Colonic mucosa (tissue), 4 donors: ENCODE results near the gene GMIP. TPM values are rescaled to one million over a fixed set of nuclear protein-coding genes. Genes with fewer than 3 reads are reported as not detected.

Experiments used
- DNase-seq: peaks from one replicate; pipeline ENCODE4 v3.0.0-alpha.2; 2020
- H3K27ac ChIP-seq: fragments of 200-600 bp; one replicate; pipeline ENCODE4 v1.8.0; 2021
- H3K27me3 ChIP-seq: fragments of 200-600 bp; one replicate; pipeline ENCODE4 v1.8.0; 2021
- H3K36me3 ChIP-seq: fragments of 200-600 bp; one replicate; pipeline ENCODE4 v1.8.0; 2021
- H3K4me1 ChIP-seq: fragments of 200-600 bp; one replicate; pipeline ENCODE4 v1.8.0; 2021; ENCODE audit warnings: mild to moderate bottlenecking
- H3K4me3 ChIP-seq: fragments of 200-600 bp; one replicate; pipeline ENCODE4 v1.8.0; 2021
- H3K9ac ChIP-seq, 2 donors: one replicate each; pipeline ENCODE4 v1.7.0; 2013; ENCODE audit warnings: control low read depth in 2 of 2, low read depth in 2 of 2, low read length in 2 of 2
- H3K9me3 ChIP-seq: fragments of 200-600 bp; one replicate; pipeline ENCODE4 v1.8.0; 2021
- intact Hi-C: fragments of 100-400 bp; cut with DNase I; formaldehyde crosslinking; loops from one replicate; pipeline ENCODE4 v1.14.1; 2022
- total RNA-seq, 2 donors: library from RNA; stranded (reverse); fragmentation: NEBNext Ultra II Directional in 1 of 2; extraction: Animal tissue kit (Norgen Biotek cat#: 25700) in 1 of 2; gene quantifications; one replicate each; pipeline ENCODE4 v1.2.1, GENCODE V29; 2021
- TF ChIP-seq, protein P1 (sequence below): fragments of 200-600 bp; IDR thresholded peaks from one replicate; pipeline ENCODE4 v1.8.0; 2022; ENCODE audit warnings: antibody characterized with exemption, mild to moderate bottlenecking
- donor health status: healthy.
- donor health status: DM: no; HTN: no; CAD: no.
- donor health status: DM: no; HTN: no; CAD: no.

Gene GMIP
- total RNA-seq, 2 donors from 2014 or later, result 31.4 to 32.2 TPM

DNA sequence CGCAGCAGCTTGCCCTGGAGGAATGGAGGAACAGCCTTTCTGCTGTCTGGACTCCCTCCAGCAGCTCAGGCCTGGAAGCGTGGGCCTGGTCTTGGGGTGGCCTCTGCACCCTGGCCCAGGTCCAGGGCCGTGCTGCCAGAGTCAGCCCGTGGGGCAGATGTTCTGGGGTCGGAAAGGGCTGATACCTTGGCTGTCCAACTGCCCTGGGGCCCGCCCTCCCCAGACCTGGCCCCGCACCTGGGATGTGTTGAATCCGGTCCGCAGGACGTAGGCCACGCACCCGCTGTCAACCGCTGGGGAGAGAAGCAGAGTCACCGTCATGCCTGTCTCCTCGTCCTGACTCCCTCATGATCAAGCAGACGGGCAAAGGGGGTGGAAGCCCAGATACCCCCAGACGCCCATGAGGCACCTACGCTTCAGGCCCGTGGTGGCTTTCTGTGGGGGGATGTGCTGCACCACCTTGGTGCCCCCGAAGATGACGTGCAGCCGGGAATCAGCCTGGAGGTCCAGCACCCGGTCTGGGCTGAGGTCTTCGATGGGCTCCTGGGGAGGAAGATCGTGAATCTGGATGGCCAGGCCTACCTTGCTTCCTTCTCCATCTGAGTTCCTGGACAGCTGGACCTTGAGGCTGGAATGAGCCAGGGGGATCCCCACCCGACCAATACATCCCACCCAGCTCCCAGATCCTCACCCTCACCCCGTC is 12.3 kb upstream of the GMIP start:
- TF ChIP-seq, protein P1, sequence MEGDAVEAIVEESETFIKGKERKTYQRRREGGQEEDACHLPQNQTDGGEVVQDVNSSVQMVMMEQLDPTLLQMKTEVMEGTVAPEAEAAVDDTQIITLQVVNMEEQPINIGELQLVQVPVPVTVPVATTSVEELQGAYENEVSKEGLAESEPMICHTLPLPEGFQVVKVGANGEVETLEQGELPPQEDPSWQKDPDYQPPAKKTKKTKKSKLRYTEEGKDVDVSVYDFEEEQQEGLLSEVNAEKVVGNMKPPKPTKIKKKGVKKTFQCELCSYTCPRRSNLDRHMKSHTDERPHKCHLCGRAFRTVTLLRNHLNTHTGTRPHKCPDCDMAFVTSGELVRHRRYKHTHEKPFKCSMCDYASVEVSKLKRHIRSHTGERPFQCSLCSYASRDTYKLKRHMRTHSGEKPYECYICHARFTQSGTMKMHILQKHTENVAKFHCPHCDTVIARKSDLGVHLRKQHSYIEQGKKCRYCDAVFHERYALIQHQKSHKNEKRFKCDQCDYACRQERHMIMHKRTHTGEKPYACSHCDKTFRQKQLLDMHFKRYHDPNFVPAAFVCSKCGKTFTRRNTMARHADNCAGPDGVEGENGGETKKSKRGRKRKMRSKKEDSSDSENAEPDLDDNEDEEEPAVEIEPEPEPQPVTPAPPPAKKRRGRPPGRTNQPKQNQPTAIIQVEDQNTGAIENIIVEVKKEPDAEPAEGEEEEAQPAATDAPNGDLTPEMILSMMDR, result no peak
- Histone ChIP-seq H3K4me3 (no peak overlapping the region), H3K27me3 (no peaks in the 10 kb centered on the region), H3K9me3 (no peaks in the 10 kb centered on the region), H3K4me1 (no peaks in the 10 kb centered on the region), H3K36me3 (peaks cover 34% of the 10 kb centered on the region), H3K9ac (no peak overlapping the region), H3K27ac (no peak overlapping the region)
- intact Hi-C loops, result no loop called here
- no peak for DNase-seq

DNA sequence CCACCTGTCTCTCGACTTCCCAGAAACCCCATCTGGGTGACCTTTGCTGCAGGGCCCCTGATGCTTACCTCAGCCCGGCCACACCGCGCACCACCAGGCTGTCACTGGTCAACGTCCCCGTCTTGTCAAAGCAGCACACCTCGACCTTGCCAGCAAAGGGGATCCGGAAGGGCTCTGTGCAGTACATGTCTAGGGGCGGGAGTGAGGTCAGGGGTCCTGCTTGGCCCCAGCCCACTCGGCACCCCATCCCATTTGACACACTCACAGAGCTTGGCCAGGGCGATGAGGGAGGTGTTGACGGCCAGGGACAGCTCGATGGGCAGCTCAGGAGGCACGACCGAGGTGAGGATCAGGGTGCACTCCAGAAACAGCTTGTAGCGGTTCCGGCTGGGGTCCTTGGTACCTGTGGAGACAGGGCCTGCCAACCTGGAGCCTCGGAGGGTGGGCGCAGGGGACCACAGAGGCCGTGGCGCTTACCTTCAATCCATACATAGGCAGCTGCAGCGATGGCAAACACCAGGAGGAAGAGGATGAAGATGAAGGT is 11.7 kb upstream of the GMIP start:
- no peak for DNase-seq
- intact Hi-C loops, result no loop called here
- Histone ChIP-seq H3K9ac (no peak overlapping the region), H3K4me3 (no peak overlapping the region), H3K27ac (no peak overlapping the region), H3K27me3 (no peaks in the 10 kb centered on the region), H3K4me1 (no peaks in the 10 kb centered on the region), H3K36me3 (peaks cover 34% of the 10 kb centered on the region), H3K9me3 (no peaks in the 10 kb centered on the region)
- TF ChIP-seq, protein P1, result no peak

DNA sequence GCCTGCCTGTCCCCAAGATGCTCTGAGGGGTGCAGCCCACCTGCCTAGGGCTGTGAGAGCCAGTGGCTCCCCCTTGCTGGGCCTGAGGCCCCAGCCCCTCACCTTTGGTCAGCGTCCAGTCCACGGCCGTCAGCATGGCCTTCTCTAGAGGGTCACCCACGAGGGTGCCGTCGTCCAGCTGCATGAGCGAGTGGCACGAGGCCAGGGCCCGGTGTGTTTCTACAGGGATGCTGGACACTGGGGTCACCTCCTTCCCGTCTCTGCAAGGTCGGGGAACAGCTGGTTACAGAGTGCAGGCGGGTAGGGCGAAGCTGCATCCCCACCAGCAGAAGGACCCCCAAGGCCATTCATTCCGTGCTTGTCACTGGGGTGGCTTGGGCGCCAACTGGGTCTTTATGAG is 11.0 kb upstream of the GMIP start:
- H3K27ac ChIP-seq, result no peak overlapping the region
- H3K27me3 ChIP-seq, result no peaks in the 10 kb centered on the region
- H3K9ac ChIP-seq, result no peak overlapping the region
- intact Hi-C loops, result no loop called here
- DNase-seq, result no peak
- no peaks in the 10 kb centered on the region for H3K9me3 ChIP-seq
- H3K36me3 ChIP-seq, result peaks cover 34% of the 10 kb centered on the region
- H3K4me1 ChIP-seq, result no peaks in the 10 kb centered on the region
- H3K4me3 ChIP-seq, result no peak overlapping the region
- TF ChIP-seq, protein P1, result no peak

DNA sequence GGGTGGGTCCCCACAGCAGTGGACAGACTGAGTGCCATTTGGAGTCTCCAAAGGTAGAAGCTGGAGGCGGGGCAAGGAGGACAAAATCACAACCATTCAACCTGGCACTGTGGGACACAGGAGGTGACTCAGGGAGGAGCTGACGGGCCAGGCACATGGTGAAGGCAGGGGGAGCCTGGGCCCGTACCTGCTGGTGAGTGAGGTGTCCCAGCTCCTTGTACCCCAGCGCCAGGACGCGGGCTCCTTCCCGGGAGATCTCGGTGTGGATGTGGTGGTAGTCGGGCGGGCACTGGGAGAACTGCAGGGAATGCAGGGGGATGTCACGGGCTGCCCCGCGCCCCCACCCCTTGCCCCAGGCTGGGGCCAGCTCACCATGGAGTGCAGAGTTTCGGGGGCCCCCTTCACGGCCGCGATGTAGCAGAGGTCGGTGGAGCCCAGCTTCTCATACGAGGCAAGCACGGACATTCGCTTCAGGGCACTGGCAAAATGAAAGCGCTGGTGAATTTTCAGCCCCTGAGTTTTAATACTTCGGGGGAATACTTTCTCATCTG is 10.2 kb upstream of the GMIP start:
- no peak for DNase-seq
- Histone ChIP-seq H3K27me3 (no peaks in the 10 kb centered on the region), H3K36me3 (peaks cover 31% of the 10 kb centered on the region), H3K4me1 (no peaks in the 10 kb centered on the region), H3K27ac (no peak overlapping the region), H3K9ac (no peak overlapping the region), H3K9me3 (no peaks in the 10 kb centered on the region), H3K4me3 (no peak overlapping the region)
- intact Hi-C loops, result no loop called here
- TF ChIP-seq, protein P1, result no peak

DNA sequence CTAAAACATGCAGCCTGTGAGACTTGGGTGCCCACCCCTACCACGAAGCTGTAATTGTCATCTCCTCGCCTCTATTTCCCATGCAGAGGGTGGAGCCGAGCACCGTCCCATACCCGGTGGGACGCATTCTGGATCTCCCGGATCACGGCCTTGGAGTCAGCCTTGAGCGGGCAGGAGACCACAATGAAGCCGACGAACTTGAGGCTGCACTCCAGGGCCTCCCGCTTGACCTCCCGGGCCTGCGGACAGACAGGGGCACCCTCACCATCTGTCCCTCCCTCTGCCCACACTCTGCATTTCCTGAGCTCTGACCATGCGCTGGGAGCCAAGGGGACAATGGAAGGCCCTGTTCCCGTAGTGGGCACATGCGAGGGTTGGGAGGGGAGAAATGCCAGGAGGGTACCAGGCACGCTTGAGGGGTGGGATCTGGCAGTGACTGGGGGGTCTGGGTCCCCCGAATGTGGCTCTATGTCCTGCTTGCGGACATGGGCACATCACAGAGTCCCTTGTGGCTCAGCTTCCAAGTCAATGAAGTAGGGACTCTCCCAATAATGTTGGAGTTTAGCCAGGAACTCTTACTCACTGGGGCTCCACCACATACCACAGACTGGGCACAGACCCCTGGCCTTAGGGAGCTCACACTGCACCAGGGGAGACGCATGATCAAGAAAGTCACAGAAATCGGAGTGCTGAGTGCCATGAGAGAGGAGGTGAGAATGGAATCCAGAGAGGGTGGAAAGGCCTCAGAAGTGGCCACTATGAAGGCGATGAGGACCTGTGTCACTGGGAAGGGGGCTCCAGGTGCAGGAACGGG is 9.2 kb upstream of the GMIP start:
- Histone ChIP-seq H3K27me3 (no peaks in the 10 kb centered on the region), H3K27ac (no peak overlapping the region), H3K9me3 (no peaks in the 10 kb centered on the region), H3K4me3 (no peak overlapping the region), H3K36me3 (peaks cover 26% of the 10 kb centered on the region), H3K4me1 (no peaks in the 10 kb centered on the region), H3K9ac (no peak overlapping the region)
- TF ChIP-seq, protein P1, result no peak
- intact Hi-C loops, result no loop called here
- no peak for DNase-seq
